GM18868 (cell line): ENCODE measurements around the gene MAPK4.
"Not testable (repeated sequence)": the region's sequence is repeated elsewhere in the genome, so short reads cannot be mapped to it uniquely, and the experiment has no call there.

Experiments used
- ATAC-seq: cut with Tn5 transposase; IDR thresholded peaks from one replicate; pipeline ENCODE4 v1.9.1; 2021; ENCODE audit warnings: mild to moderate bottlenecking, moderate library complexity; ENCODE audit not compliant: unreplicated experiment

MAPK4 gene

GRCh38 chr18:50679056-50679455 is 119.2 kb downstream of the MAPK4 start:
- no peak for ATAC-seq

DNA sequence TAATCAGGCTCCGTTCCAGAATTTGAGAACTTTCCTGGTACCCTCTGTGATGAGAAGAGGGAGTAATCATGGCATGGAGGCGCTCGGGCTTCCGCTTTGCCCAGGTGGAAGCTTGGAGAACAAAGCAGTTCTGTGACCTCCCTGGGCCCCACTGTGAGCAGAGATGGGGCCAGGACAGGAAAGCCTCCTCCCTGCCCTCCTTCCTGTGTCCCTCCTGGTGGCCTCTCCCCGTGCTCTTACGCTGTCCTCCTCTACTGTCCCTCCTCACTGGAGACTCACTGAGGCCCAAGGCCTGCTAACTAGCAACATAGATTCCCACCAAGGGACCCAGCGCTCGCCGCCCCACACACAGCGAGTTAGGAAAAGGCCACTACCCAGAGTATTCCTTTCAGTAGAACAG is 119.8 kb downstream of the MAPK4 start:
- no peak for ATAC-seq

- no peak for ATAC-seq
Observed at GRCh38 chr18:50680966-50681365, 121.1 kb downstream of the MAPK4 start.

GRCh38 chr18:50682852-50683251 is 123.0 kb downstream of the MAPK4 start:
- ATAC-seq = no peak

GRCh38 chr18:50686409-50686808 is 126.5 kb downstream of the MAPK4 start:
- ATAC-seq = no peak

DNA sequence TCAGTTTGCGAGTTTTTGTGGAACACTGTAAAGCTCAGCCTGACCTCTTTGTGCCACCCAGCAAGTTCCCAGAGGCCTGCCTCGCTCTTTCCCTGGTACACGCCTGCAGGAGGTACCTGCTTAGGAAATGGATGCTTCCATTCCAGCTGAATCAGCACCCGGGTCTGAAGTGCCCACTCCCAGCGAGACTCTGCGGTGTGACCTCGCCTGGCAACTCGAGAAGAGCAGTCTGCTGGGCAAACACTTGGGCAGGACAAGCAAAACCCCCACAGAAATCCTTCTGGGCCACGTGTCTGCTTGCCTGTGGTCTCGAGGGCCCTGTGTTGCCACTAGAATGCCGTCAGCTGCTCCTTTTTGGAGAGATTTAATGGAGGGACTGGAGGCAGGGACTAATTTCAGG is 127.6 kb downstream of the MAPK4 start:
- no peak for ATAC-seq

GRCh38 chr18:50689578-50689977 is 129.7 kb downstream of the MAPK4 start:
- no peak for ATAC-seq

DNA sequence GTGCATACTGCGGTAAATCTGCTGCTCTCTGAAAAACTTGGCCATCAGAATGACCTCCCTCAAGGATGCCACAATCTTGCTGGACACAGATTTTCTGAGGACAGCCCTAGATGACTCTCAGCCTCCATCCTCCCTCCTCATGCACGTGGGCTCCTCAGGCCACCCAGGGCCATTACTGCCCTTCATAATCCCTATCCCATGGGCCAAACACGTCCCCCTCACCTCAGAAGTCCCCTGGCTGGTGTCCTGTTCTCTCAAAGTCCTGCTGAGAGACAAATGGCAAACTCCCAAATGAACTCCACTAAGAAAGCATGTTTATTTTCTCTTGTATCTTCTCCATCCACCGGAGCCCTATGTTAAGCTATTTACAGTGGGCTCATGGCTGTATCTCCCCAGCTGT is 134.3 kb downstream of the MAPK4 start:
- ATAC-seq = no peak

- no peak for ATAC-seq
Observed at GRCh38 chr18:50695431-50696176, 135.7 kb downstream of the MAPK4 start.

- ATAC-seq = no peak
Observed at GRCh38 chr18:50696436-50696835, 136.5 kb downstream of the MAPK4 start.

DNA sequence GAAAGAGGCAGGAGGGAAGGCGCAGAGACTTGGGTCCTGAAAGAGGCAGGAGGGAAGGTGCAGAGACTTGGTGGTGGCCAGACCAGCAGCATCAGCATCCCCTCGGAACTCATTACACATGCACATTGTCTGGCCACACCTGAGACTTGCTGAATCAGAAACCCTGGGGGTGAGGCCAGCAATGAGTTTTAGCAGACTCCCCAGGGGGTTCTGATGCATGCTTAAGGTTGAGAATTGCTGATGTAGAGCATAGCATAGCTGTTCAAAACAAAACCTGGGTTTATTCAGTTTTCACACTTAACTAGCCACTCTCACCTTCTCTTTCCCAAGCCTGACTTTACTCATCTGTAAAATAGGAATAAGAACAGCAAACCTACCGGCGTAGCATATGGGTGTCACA is 137.0 kb downstream of the MAPK4 start:
- peak; percentile 78 for ATAC-seq

GRCh38 chr18:50697509-50697908 is 137.6 kb downstream of the MAPK4 start:
- peak; percentile 8 for ATAC-seq

DNA sequence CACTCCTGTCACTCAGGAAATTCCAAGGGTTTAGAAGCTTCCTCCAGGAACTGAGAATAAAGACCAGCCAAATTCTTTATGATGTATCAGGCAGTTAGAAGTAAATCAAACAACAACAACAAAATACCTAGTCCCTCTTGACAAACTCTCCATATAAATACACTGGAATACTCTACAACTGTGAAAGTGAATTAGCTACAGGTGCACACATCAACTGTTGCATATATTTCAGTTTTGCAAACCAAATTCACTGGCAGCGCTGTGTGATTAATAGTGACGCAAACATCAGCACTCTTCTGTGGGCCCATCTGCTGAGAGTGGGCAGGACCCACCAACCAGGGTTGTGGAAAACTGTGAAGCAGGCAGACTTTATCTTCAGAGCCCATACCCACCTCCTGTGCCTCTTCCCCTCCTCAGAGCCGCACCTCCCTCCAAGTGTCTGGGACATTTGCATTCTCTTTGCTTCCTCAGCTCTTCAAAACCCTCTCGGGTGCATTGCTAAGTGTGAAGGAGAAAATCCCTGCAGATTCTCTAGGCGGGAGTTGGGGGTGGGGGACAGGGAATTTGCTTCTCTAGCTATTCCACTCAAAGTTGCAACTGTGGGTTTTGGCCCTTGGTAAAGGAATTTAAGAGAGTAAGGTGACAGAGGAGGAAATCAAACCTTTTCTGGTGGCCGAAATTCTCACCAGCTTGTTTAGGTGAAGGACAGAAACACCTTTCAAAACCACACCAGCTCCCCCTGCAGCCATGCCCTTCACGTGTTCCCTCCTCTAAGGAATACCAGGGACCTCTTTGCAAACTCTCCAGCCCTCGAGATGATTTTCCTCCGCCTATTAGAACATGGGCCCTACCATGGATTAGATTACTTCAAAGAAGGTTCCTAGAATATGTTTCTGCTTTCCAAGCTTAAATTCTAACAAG is 140.6 kb downstream of the MAPK4 start:
- no peak for ATAC-seq

- ATAC-seq = no peak
Observed at GRCh38 chr18:50704357-50704940, 144.6 kb downstream of the MAPK4 start.

DNA sequence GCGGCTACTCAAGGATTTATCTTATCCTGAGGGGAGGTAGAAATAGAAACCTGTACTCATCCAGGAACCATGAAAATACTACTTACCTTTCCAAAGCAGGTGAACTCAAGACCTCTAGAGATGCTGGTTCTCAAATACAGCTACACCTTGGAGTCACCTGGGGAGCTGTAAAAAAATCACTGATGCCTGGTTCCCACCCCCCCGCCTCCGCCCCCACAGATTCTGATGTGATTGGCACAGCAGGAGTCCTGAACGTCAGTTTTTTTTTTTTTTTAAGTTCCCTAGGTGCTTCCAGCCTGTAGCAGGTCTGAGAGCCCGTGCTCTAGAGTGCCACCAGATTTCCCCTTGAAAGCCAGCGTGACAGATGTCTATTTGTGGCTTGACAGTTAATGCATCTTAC is 146.3 kb downstream of the MAPK4 start:
- ATAC-seq = no peak

GRCh38 chr18:50706651-50707050 is 146.8 kb downstream of the MAPK4 start:
- no peak for ATAC-seq

DNA sequence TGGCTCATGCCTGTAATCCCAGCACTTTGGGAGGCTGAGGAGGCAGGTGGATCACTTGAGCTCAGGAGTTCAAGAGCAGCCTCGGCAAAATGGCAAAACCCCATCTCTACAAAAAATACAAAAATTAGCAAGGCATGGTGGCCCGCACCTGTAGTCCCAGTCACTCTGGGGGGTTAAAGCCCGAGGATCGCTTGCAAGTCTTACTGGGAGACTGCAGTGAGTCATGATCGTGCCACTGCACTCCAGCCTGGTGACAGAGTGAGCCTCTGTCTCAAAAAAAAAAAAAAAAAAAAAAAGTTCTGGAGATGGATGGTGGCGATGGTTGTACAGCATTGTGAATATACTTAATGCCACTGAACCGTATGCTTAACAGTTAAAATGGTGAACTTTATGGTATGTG is 147.4 kb downstream of the MAPK4 start:
- ATAC-seq = not testable (repeated sequence)

DNA sequence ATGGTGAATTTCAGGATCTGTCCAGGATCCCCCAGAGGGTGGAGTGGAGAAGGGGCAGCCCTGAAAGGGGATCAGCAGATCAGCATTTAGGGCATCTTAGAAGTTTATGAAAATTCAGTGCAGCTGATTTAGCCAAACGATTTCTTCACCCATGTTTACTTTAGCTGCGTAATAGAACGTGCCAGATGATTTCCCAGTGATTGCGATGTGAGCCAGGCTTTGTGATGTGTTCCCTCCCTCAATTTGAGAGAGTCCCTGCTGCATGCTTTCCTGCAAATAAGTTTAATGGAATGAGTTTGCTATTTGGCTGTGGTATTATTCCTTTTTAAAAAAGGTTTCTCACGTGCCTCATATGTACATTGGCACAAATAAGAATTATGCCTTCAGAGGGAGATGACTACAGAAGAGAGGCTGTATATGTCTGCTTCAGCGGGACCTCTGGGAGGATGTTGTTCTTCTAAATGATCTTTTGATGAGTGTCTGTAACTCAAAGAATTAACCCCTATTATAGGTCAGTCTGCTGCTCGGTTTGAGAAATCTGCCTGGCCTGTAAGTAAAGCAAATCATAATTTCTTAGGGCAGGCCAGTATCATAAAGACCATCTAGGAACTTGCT is 148.1 kb downstream of the MAPK4 start:
- ATAC-seq = no peak

DNA sequence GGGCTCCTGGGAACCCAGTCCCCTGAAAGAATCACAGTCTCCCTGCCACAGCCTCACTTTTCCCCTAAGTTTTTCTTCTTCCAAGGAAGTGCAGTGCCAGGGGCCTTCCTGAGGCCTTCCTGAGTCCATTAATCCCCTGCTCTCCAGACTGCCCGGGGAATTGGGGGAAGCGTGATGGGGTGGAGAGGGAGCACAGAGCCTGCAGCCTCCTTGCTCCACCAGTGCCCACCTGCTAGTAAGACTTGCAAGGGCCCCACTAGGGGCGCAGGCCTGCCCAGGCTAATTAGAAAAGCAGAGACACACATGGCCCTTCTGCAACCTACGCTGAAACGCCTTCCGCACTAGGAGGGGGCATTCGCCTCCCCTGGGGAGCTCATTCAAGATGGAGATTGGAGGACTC is 149.3 kb downstream of the MAPK4 start:
- no peak for ATAC-seq

DNA sequence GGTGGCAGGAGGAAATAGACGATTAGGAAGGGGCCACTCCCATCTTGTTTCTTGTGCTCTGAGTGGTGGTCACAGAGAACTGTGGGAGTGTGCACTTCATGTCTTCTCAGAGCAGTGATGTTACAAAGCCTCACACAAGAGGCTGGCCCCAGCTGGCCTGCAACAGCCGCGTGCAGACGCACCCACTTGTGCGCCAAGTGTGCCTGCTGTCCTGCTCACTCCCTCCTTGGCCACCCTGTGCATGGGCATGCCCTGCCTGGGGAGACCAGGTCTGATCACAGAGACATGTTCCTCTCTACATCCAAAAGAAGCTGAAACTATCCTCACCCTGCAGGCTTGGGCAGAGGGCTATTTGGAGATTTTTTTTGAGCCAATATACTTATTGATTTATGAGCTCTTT is 151.5 kb downstream of the MAPK4 start:
- ATAC-seq = no peak

DNA sequence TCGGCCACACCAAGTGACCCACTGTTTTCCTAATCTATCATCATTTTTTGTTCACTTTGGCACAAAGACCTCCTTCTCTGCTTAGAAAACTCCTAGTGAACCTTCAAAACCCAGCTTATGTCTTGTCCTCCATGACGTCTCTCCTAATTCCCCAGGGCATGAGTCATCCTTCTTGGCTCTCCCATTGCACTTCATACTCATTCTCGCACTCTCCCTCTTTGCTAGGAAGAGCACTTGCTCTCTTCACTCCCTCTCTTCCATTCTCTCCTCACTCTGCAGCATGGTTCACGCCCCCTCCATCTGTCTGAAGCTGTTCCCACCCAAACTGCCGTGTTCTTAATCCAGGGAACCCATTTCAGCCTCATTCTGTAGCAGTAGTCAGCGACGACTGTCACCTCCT is 156.0 kb downstream of the MAPK4 start:
- ATAC-seq = no peak
